K562 (cell line): ENCODE measurements around the gene AURKB. TPM values are rescaled to one million over a fixed set of nuclear protein-coding genes. Genes with fewer than 3 reads are reported as not detected.

Experiments
- CXXC5 ChIP-seq: fragments of 250-450 bp; sonication (Bioruptor Pico); IDR thresholded peaks from 2 replicates; pipeline ENCODE4 v1.8.0; 2022; ENCODE audit warnings: inconsistent platforms, mild to moderate bottlenecking, moderate library complexity
- KLF16 ChIP-seq: IDR thresholded peaks from 2 replicates; pipeline ENCODE4 v1.6.1; 2016; ENCODE audit warnings: antibody characterized with exemption
- RBM14 ChIP-seq: fragments of 200-400 bp; formaldehyde crosslinking; IDR thresholded peaks from 2 replicates; pipeline ENCODE4 v1.6.1; 2018; ENCODE audit warnings: low read depth, mild to moderate bottlenecking, low read length, moderate library complexity, borderline replicate concordance; ENCODE audit not compliant: insufficient read depth
- SUPT5H ChIP-seq: fragments of 450-650 bp; IDR thresholded peaks from 2 replicates; pipeline ENCODE4 v1.6.1; 2016
- TFAM ChIP-seq: fragments of 250-450 bp; sonication (Bioruptor Pico); conservative IDR thresholded peaks from 2 replicates; pipeline ENCODE4 v1.5.0; 2021; ENCODE audit warnings: mild to moderate bottlenecking, moderate library complexity
- YY1 ChIP-seq, 3 experiments: IDR thresholded peaks; 2 replicates each; pipeline ENCODE4 v1.6.1; 2011; ENCODE audit warnings: low read length in 2 of 3, mild to moderate bottlenecking in 2 of 3, moderate library complexity in 2 of 3, borderline replicate concordance in 1 of 3, control low read depth in 1 of 3, low read depth in 1 of 3; ENCODE audit not compliant: insufficient read depth in 3 of 3, insufficient replicate concordance in 2 of 3, control insufficient read depth in 1 of 3, insufficient read length in 1 of 3; ENCODE audit errors: extremely low read depth in 1 of 3
- ZC3H11A ChIP-seq: IDR thresholded peaks from 2 replicates; pipeline ENCODE4 v1.6.1; 2012; ENCODE audit warnings: low read depth, low read length, improper control_type of control experiment
- ZNF146 ChIP-seq: IDR thresholded peaks from one replicate; pipeline ENCODE4 v1.6.1; 2018; ENCODE audit warnings: missing compliant biosample characterization; ENCODE audit not compliant: unreplicated experiment
- ZNF217 ChIP-seq: sonication (generic); formaldehyde crosslinking; IDR thresholded peaks from 2 replicates; pipeline ENCODE4 v1.8.0; 2022; ENCODE audit warnings: mild to moderate bottlenecking, missing genetic modification reagents
- polyA plus RNA-seq, 8 experiments: library from polyadenylated mRNA; depleted of rRNA in 4 of 8; stranded (reverse) in 5 of 8; unstranded in 3 of 8; fragments of >200 nt; fragmentation: Nextera tagmentation in 2 of 8; fragmentation: Illumina TruSeq in 1 of 8; extraction: Ambion mirVana in 2 of 8; extraction: Trizol in 1 of 8; gene quantifications; 2 replicates each; pipeline versions ENCODE4 v1.2.1 to v1.2.3, GENCODE V29; 2011 to 2014; ENCODE audit warnings: inconsistent platforms in 1 of 8, missing spikeins in 1 of 8
- total RNA-seq, 7 experiments: library from RNA; depleted of rRNA in 6 of 7; stranded (reverse); fragments of >200 nt in 6 of 7; fragmentation: Illumina TruSeq in 2 of 7; extraction: Trizol in 2 of 7; gene quantifications; 2 replicates each; pipeline versions ENCODE4 v1.2.1 to v1.2.3, GENCODE V29; 2011 to 2021; ENCODE audit warnings: low replicate concordance in 1 of 7
- TF ChIP-seq, protein P1 (sequence below): fragments of 200-600 bp; sonication (generic); IDR thresholded peaks from one replicate; pipeline ENCODE4 v1.6.1; 2012; ENCODE audit warnings: mild to moderate bottlenecking, low read depth, low read length, inconsistent platforms
- TF ChIP-seq, protein P2 (sequence below): sonication (generic); formaldehyde crosslinking; IDR thresholded peaks from 2 replicates; pipeline ENCODE4 v1.8.0; 2022; ENCODE audit warnings: mild to moderate bottlenecking, missing genetic modification reagents, borderline replicate concordance
- TF ChIP-seq, protein P3 (sequence below): sonication (generic); IDR thresholded peaks from 2 replicates; pipeline ENCODE4 v1.6.1; 2016

Gene AURKB
- total and polyA plus RNA-seq, 9 of the 15 experiments (the other 6 are each of a cell fraction or from before 2014, with no cell fraction given), result 27.2 to 114 (median 74.8) TPM

DNA sequence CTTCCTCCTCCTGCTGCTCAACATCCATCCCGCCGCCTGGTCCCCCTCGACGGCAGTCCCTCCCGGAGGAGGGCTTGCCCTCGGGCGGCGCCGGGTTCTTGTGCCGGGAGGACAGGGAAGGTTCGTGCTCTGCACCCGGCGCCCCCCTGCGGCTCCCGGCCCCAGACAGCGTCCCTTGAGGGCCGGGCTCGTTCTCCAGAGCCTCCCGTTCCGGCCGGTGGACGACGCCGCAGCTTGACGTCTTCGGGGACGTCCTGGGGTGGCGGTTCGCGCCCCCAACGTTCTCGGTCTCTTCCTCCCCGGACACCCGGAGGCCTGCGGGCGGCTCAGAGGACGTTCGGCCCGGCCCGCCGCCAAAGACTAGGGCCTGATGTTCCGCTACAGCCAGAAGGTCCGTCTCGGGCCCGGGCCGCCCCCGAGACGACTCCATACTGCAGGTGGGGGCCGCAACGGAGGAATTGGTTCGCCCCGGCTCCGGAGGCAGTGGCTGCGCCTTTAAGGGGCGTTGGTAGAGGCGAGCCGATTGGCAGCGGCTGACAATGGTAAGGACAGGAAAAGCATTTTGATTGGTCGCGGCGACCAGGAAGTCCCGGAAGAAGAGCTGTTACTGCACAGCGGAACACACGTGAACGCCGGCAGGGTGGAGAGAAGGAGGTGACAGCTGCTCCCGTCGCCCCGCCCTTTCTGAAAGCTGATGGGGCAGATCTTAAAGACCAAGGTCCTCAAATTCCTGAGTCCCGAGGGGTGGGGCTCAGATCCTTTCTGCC, 20.5 kb downstream of the AURKB start, which contains the start of gene BORCS6 (continued):
- TF ChIP-seq, protein P1, sequence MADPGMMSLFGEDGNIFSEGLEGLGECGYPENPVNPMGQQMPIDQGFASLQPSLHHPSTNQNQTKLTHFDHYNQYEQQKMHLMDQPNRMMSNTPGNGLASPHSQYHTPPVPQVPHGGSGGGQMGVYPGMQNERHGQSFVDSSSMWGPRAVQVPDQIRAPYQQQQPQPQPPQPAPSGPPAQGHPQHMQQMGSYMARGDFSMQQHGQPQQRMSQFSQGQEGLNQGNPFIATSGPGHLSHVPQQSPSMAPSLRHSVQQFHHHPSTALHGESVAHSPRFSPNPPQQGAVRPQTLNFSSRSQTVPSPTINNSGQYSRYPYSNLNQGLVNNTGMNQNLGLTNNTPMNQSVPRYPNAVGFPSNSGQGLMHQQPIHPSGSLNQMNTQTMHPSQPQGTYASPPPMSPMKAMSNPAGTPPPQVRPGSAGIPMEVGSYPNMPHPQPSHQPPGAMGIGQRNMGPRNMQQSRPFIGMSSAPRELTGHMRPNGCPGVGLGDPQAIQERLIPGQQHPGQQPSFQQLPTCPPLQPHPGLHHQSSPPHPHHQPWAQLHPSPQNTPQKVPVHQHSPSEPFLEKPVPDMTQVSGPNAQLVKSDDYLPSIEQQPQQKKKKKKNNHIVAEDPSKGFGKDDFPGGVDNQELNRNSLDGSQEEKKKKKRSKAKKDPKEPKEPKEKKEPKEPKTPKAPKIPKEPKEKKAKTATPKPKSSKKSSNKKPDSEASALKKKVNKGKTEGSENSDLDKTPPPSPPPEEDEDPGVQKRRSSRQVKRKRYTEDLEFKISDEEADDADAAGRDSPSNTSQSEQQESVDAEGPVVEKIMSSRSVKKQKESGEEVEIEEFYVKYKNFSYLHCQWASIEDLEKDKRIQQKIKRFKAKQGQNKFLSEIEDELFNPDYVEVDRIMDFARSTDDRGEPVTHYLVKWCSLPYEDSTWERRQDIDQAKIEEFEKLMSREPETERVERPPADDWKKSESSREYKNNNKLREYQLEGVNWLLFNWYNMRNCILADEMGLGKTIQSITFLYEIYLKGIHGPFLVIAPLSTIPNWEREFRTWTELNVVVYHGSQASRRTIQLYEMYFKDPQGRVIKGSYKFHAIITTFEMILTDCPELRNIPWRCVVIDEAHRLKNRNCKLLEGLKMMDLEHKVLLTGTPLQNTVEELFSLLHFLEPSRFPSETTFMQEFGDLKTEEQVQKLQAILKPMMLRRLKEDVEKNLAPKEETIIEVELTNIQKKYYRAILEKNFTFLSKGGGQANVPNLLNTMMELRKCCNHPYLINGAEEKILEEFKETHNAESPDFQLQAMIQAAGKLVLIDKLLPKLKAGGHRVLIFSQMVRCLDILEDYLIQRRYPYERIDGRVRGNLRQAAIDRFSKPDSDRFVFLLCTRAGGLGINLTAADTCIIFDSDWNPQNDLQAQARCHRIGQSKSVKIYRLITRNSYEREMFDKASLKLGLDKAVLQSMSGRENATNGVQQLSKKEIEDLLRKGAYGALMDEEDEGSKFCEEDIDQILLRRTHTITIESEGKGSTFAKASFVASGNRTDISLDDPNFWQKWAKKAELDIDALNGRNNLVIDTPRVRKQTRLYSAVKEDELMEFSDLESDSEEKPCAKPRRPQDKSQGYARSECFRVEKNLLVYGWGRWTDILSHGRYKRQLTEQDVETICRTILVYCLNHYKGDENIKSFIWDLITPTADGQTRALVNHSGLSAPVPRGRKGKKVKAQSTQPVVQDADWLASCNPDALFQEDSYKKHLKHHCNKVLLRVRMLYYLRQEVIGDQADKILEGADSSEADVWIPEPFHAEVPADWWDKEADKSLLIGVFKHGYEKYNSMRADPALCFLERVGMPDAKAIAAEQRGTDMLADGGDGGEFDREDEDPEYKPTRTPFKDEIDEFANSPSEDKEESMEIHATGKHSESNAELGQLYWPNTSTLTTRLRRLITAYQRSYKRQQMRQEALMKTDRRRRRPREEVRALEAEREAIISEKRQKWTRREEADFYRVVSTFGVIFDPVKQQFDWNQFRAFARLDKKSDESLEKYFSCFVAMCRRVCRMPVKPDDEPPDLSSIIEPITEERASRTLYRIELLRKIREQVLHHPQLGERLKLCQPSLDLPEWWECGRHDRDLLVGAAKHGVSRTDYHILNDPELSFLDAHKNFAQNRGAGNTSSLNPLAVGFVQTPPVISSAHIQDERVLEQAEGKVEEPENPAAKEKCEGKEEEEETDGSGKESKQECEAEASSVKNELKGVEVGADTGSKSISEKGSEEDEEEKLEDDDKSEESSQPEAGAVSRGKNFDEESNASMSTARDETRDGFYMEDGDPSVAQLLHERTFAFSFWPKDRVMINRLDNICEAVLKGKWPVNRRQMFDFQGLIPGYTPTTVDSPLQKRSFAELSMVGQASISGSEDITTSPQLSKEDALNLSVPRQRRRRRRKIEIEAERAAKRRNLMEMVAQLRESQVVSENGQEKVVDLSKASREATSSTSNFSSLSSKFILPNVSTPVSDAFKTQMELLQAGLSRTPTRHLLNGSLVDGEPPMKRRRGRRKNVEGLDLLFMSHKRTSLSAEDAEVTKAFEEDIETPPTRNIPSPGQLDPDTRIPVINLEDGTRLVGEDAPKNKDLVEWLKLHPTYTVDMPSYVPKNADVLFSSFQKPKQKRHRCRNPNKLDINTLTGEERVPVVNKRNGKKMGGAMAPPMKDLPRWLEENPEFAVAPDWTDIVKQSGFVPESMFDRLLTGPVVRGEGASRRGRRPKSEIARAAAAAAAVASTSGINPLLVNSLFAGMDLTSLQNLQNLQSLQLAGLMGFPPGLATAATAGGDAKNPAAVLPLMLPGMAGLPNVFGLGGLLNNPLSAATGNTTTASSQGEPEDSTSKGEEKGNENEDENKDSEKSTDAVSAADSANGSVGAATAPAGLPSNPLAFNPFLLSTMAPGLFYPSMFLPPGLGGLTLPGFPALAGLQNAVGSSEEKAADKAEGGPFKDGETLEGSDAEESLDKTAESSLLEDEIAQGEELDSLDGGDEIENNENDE, result no peak
- TF ChIP-seq ZNF146 (CRISPR knock-in tag), result no peak
- peak in 2 of 3 experiments; percentile 46 to 63 for TF ChIP-seq YY1 (IDR thresholded peaks at IDR 0.05; ENCODE audit: borderline replicate concordance in 1 of 3, control insufficient read depth in 1 of 3, extremely low read depth in 1 of 3, insufficient read depth in 3 of 3, insufficient read length in 1 of 3, insufficient replicate concordance in 2 of 3, low read depth in 1 of 3, low read length in 2 of 3)
- TF ChIP-seq RBM14, result no peak
- TF ChIP-seq, protein P2, sequence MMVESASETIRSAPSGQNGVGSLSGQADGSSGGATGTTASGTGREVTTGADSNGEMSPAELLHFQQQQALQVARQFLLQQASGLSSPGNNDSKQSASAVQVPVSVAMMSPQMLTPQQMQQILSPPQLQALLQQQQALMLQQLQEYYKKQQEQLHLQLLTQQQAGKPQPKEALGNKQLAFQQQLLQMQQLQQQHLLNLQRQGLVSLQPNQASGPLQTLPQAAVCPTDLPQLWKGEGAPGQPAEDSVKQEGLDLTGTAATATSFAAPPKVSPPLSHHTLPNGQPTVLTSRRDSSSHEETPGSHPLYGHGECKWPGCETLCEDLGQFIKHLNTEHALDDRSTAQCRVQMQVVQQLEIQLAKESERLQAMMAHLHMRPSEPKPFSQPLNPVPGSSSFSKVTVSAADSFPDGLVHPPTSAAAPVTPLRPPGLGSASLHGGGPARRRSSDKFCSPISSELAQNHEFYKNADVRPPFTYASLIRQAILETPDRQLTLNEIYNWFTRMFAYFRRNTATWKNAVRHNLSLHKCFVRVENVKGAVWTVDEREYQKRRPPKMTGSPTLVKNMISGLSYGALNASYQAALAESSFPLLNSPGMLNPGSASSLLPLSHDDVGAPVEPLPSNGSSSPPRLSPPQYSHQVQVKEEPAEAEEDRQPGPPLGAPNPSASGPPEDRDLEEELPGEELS, result no peak
- no peak for TF ChIP-seq TFAM (CRISPR knock-in tag)
- peak; percentile 67 for TF ChIP-seq CXXC5 (CRISPR knock-in tag)
- peak; percentile 65 for TF ChIP-seq SUPT5H
- TF ChIP-seq KLF16, result no peak
- no peak for TF ChIP-seq ZC3H11A
- TF ChIP-seq, protein P3, sequence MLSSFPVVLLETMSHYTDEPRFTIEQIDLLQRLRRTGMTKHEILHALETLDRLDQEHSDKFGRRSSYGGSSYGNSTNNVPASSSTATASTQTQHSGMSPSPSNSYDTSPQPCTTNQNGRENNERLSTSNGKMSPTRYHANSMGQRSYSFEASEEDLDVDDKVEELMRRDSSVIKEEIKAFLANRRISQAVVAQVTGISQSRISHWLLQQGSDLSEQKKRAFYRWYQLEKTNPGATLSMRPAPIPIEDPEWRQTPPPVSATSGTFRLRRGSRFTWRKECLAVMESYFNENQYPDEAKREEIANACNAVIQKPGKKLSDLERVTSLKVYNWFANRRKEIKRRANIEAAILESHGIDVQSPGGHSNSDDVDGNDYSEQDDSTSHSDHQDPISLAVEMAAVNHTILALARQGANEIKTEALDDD, result no peak
- no peak for TF ChIP-seq ZNF217 (CRISPR knock-in tag)
